Lower lobe of right lung (tissue), 2 donors: ENCODE measurements around the gene NFIB. TPM values are rescaled to one million over a fixed set of nuclear protein-coding genes. Genes with fewer than 3 reads are reported as not detected.

ENCODE experiments used
- ATAC-seq, 2 donors: fragments of 200-7000 bp; cut with Tn5 transposase; one replicate each; pipeline ENCODE4 v1.9.1; 2020 to 2022; ENCODE audit warnings: mild to moderate bottlenecking in 2 of 2, moderate library complexity in 2 of 2
- DNase-seq: peaks from one replicate; pipeline ENCODE4 v3.0.0-alpha.2; 2020
- H3K27ac ChIP-seq: fragments of 200-600 bp; one replicate; pipeline ENCODE4 v1.8.0; 2022
- H3K27me3 ChIP-seq: fragments of 200-600 bp; one replicate; pipeline ENCODE4 v1.8.0; 2022; ENCODE audit warnings: low read depth
- H3K36me3 ChIP-seq: fragments of 200-600 bp; one replicate; pipeline ENCODE4 v1.8.0; 2022; ENCODE audit warnings: mild to moderate bottlenecking
- H3K4me1 ChIP-seq: fragments of 200-600 bp; one replicate; pipeline ENCODE4 v1.8.0; 2022
- H3K4me3 ChIP-seq: fragments of 200-600 bp; one replicate; pipeline ENCODE4 v1.8.0; 2022; ENCODE audit warnings: mild to moderate bottlenecking
- H3K9me3 ChIP-seq: fragments of 200-600 bp; one replicate; pipeline ENCODE4 v1.8.0; 2022
- CTCF ChIP-seq: fragments of 200-600 bp; IDR thresholded peaks from one replicate; pipeline ENCODE4 v1.8.0; 2022; ENCODE audit warnings: antibody characterized with exemption, mild to moderate bottlenecking
- intact Hi-C: fragments of 100-400 bp; cut with DNase I; formaldehyde crosslinking; loops from one replicate; pipeline ENCODE4 v1.11.0; 2022
- total RNA-seq: library from RNA; stranded (reverse); fragmentation: NEBNext Ultra II Directional; extraction: Animal tissue kit (Norgen Biotek cat#: 25700); gene quantifications from one replicate; pipeline ENCODE4 v1.2.1, GENCODE V29; 2021
- donor health status: DM: no; HTN: yes; CAD: no; lungs with severe emphysema.

Gene NFIB
- total RNA-seq, 1 donor from 2014 or later, result 97.7 TPM

DNA sequence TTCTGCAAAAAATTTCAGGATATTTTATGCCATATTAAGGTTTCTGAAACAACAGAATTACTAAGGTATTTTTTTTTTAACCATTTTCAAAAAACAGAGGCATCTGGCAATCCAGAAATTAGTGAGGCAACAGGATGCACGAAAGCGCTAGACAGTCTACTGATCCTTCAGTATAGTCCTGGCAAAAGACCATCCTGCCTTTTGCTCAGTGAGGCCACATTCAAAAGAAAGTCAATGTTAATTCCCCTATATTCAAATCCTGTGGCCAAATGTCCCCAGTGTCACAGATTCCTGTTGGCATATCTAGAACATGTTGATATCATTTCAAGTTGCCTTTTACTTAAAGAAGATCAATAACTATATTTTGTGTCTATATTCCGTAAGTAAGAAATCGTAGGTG is 13.1 kb upstream of the NFIB start:
- intact Hi-C loops, result no loop called here
- no peak overlapping the region for H3K4me3 ChIP-seq
- no peak for TF ChIP-seq CTCF
- no peak for DNase-seq
- no peak for ATAC-seq
- H3K4me1 ChIP-seq, result no peaks in the 10 kb centered on the region
- H3K36me3 ChIP-seq, result no peaks in the 10 kb centered on the region
- H3K9me3 ChIP-seq, result no peaks in the 10 kb centered on the region
- no peaks in the 10 kb centered on the region for H3K27me3 ChIP-seq
- H3K27ac ChIP-seq, result no peak overlapping the region

- Histone ChIP-seq H3K27ac (no peak overlapping the region), H3K9me3 (no peaks in the 10 kb centered on the region), H3K36me3 (no peaks in the 10 kb centered on the region), H3K4me1 (no peaks in the 10 kb centered on the region), H3K27me3 (no peaks in the 10 kb centered on the region), H3K4me3 (no peak overlapping the region)
- TF ChIP-seq CTCF, result no peak
- ATAC-seq (no peak), DNase-seq (no peak)
- intact Hi-C loops, result no loop called here
Observed at GRCh38 chr9:14326264-14326826, 12.4 kb upstream of the NFIB start.

GRCh38 chr9:14325147-14325546 is 11.2 kb upstream of the NFIB start:
- H3K9me3 ChIP-seq, result no peaks in the 10 kb centered on the region
- H3K4me3 ChIP-seq, result no peak overlapping the region
- H3K4me1 ChIP-seq, result peaks cover 8% of the 10 kb centered on the region
- DNase-seq, result no peak
- intact Hi-C loops, result no loop called here
- no peaks in the 10 kb centered on the region for H3K36me3 ChIP-seq
- TF ChIP-seq CTCF, result no peak
- H3K27ac ChIP-seq, result no peak overlapping the region
- H3K27me3 ChIP-seq, result no peaks in the 10 kb centered on the region
- ATAC-seq, result no peak

DNA sequence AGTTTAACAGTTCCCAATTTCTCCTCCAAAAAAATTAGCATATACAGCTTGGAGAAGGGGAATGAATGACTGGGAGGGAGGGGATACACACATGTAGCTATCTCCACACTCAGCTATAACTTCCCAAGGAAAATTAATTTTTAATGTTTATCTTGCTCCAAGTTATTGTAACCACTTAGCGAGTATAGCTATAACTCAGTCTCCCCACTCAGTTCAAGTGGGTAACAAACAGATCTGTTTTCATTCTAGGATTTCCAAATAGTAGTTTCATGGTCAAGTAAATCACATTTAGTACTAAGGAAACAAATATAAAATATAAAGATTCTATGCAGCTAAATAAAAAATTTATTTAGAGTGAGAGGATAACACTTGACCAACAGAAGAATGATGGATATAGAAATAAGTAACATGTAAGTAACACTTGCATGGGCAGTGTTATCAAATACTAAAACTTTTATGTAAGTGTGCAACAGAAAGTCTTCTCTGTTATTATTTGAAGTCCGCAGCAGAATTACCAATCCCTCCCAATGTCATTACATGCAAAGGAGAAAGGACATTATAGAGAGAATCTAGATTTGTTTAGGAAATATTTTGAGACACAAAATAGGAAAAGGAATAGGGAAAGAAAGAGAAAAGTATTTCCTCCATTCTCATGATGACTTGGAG is 10.2 kb upstream of the NFIB start:
- TF ChIP-seq CTCF, result no peak
- ATAC-seq, result no peak
- peaks cover 19% of the 10 kb centered on the region for H3K4me1 ChIP-seq
- H3K27ac ChIP-seq, result peak overlapping the region; percentile 93
- no peak for DNase-seq
- intact Hi-C loops, result no loop called here
- no peaks in the 10 kb centered on the region for H3K27me3 ChIP-seq
- no peaks in the 10 kb centered on the region for H3K9me3 ChIP-seq
- H3K4me3 ChIP-seq, result no peak overlapping the region
- H3K36me3 ChIP-seq, result no peaks in the 10 kb centered on the region

DNA sequence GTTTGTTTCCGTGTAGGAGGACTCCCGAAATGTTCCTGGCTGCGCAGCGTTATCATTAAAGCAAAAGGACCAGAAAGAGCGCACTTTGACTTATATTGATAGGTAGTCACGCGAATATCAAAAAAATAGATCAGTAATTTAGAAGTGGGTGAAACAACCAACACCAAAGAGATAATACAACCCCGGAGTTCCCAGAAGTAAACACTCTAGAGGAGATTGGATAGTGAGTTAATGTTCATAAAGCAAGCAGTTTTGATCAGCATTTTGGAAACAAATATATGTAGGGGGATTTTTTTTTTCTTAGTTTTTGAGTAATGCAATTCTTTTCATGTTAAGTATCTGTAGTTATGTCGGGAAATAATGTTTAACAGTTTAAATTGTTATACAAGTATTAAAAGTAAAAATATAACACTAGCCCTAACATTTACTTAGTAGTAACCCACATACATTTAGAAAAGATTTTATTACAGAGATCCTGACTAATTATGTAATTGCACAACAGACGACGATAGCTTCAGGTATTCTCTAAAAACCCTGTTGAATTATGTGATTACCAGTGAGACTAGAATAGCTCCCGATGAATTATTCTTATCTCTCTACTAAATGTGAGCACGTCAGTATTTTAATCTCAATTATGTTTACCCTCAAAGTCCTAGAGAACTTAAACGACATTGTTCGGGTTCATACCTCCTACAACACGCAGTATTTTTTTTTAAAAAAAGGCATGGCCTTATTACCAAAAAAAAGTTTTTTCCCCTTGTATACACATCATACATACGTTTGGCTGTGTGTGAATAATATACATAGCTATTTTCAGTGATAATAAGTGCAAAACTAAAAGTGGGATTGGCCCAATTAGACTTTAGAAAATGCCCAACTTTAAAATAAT is 9.4 kb upstream of the NFIB start:
- TF ChIP-seq CTCF, result no peak
- Histone ChIP-seq H3K27ac (peak overlapping the region; percentile 93), H3K4me3 (peak overlapping the region; percentile 65), H3K4me1 (peaks cover 25% of the 10 kb centered on the region), H3K36me3 (no peaks in the 10 kb centered on the region), H3K9me3 (no peaks in the 10 kb centered on the region), H3K27me3 (no peaks in the 10 kb centered on the region)
- DNase-seq, result no peak
- peak; percentile 23 to 39 for ATAC-seq
- intact Hi-C loops, result no loop called here
